NT2/D1 (cell line): Measurements from ENCODE around the gene ITCH.
"Not testable (repeated sequence)": the region's sequence is repeated elsewhere in the genome, so short reads cannot be mapped to it uniquely, and the experiment has no call there.

Experiments
- DNase-seq: peaks from one replicate; pipeline ENCODE4 v3.0.0-alpha.2; 2011; ENCODE audit warnings: low read depth, low spot score
- H3K27me3 ChIP-seq: 2 replicates; pipeline ENCODE4 v1.6.0; 2011; ENCODE audit warnings: mild to moderate bottlenecking; ENCODE audit not compliant: insufficient read length, insufficient read depth
- H3K36me3 ChIP-seq: 2 replicates; pipeline ENCODE4 v1.6.1; 2011; ENCODE audit warnings: mild to moderate bottlenecking, low read length, mixed read lengths; ENCODE audit not compliant: insufficient read depth, insufficient read length
- H3K4me1 ChIP-seq: 2 replicates; pipeline ENCODE4 v1.5.1; 2011; ENCODE audit not compliant: insufficient read depth, insufficient read length
- H3K4me3 ChIP-seq: 2 replicates; pipeline ENCODE4 v1.5.1; 2011; ENCODE audit warnings: low read depth; ENCODE audit not compliant: insufficient read length
- H3K9ac ChIP-seq: 2 replicates; pipeline ENCODE4 v1.6.0; 2011; ENCODE audit warnings: low read depth; ENCODE audit not compliant: insufficient read length
- H3K9me3 ChIP-seq: 2 replicates; pipeline ENCODE4 v1.5.1; 2011; ENCODE audit warnings: mild to moderate bottlenecking, low read length; ENCODE audit not compliant: insufficient read depth
- SUZ12 ChIP-seq: IDR thresholded peaks from 2 replicates; pipeline ENCODE4 v1.6.1; 2011; ENCODE audit not compliant: insufficient read length, insufficient read depth; ENCODE audit errors: extremely low read depth
- YY1 ChIP-seq: IDR thresholded peaks from 2 replicates; pipeline ENCODE4 v1.6.1; 2011; ENCODE audit not compliant: insufficient read length, insufficient read depth
- ZNF274 ChIP-seq: IDR thresholded peaks from 2 replicates; pipeline ENCODE4 v1.6.1; 2011; ENCODE audit warnings: mild to moderate bottlenecking, low read depth, low read length

ITCH gene

GRCh38 chr20:34514897-34515483, 151.9 kb downstream of the ITCH start:
- peak overlapping the region; percentile 91 for H3K9ac ChIP-seq
- no peak for TF ChIP-seq YY1
- TF ChIP-seq SUZ12 = no peak
- TF ChIP-seq ZNF274 = no peak

DNA sequence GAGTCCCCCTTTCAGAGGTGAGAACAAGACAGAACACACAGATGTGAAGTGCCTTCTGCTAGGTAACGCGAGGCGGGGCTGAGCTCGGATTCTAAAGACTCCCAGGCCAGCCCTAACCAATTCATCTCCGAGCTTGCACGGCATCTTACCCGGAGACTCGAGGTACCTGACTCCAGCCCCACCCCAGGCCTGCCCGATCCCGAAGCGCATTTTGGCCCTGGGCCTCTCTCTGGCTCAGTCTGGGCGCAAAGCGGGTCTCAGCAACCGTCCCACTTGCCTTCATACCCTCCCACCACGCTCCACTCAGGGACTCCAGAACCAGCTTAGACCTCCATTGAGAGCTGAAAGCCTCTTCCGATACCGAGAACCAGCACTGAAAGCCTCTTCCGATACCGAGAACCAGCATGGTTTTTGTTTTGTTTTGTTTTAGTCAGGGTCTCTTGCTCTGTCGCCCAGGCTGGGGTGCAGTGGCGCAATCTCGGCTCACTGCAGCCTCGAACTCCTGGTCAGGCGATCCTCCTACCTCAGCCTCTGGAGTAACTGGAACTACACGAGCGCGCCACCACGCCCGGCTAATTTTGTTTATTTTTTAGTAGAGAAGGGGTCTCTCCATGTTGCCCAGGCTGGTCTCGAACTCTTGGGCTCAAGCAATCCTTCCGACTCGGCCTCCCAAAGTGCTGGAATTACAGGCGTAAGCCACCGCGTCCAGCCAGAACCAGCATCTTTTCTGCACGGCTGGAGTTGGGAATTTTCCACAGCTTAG, 152.6 kb downstream of the ITCH start:
- Histone ChIP-seq H3K27me3 (no peaks in the 10 kb centered on the region), H3K4me3 (peak overlapping the region; percentile 70), H3K9ac (peak overlapping the region; percentile 91), H3K4me1 (no peaks in the 10 kb centered on the region), H3K36me3 (peaks cover 34% of the 10 kb centered on the region), H3K9me3 (no peaks in the 10 kb centered on the region)
- DNase-seq = peak; percentile 69
- no peak for TF ChIP-seq YY1
- TF ChIP-seq SUZ12 = no peak
- no peak for TF ChIP-seq ZNF274

More at GRCh38 chr20:34514897-34515483, 151.9 kb downstream of the ITCH start:
- Histone ChIP-seq H3K4me1 (no peaks in the 10 kb centered on the region), H3K27me3 (no peaks in the 10 kb centered on the region), H3K36me3 (peaks cover 41% of the 10 kb centered on the region), H3K4me3 (peak overlapping the region; percentile 70), H3K9me3 (no peaks in the 10 kb centered on the region)
- no peak for DNase-seq

DNA sequence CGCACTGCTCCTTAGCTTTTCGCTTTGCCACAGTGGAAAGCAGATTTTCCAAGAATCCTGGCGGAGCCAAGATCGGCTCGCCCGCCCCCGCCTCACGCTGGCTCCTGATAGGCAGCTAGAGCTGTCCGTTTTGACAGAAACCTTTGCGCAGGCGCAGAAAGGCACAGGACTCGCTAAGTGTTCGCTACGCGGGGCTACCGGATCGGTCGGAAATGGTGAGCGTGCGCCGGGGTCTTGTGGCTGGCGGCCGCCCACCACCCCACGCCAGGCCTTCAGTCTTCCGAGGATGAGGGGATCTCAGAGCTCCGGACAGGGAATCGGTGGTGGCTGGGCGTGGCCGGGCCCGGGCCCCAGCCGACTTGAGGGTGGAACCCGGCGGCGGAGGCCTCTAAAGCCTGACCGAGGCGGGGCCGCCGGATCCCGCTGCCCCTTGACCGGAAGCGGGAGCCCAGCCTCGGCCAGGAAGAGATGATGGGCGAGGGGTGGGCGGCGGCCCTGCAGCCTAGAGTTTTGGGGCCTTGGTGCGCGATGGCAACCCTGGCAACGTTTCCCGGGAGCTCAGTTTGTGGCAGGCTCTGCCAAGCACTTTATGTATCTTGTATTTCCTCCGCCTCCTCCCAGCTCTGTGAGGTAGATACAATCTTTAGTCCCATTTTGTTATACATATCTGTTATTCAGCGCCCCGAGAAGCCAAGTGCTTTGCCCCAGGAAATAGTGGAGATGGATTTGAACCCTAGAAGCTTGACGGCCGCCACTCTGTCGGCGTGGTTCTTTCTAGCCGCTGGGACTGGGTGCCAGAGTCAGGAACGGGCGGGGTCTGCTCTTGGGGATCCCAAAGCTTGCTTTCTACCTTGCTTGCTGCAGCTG, 153.4 kb downstream of the ITCH start, which contains the start of gene DYNLRB1:
TSS of gene DYNLRB1 (plus strand) at position 176 of the 867 bp plus-strand sequence. CDS start at position 213, 37 bp downstream.
- no peaks in the 10 kb centered on the region for H3K4me1 ChIP-seq
- TF ChIP-seq SUZ12 = no peak
- TF ChIP-seq YY1 = no peak
- no peak for TF ChIP-seq ZNF274
- peak within 1 kb of the TSS; percentile 91 for H3K9ac ChIP-seq
- DNase-seq = peak; percentile 96
- no peaks in the 10 kb centered on the region for H3K27me3 ChIP-seq
- peak within 1 kb of the TSS; percentile 70 for H3K4me3 ChIP-seq
- peaks cover 28% of the 10 kb centered on the region for H3K36me3 ChIP-seq
- H3K9me3 ChIP-seq = no peaks in the 10 kb centered on the region

- peaks cover 28% of the 10 kb centered on the region for H3K36me3 ChIP-seq
- no peak for DNase-seq
- H3K4me3 ChIP-seq = peak overlapping the region; percentile 70
- no peaks in the 10 kb centered on the region for H3K9me3 ChIP-seq
- TF ChIP-seq SUZ12 (no peak), ZNF274 (no peak), YY1 (no peak)
- H3K4me1 ChIP-seq = no peaks in the 10 kb centered on the region
- H3K9ac ChIP-seq = peak overlapping the region; percentile 91
- no peaks in the 10 kb centered on the region for H3K27me3 ChIP-seq
These were observed 154.0 kb downstream of the ITCH start for GRCh38 chr20:34517114-34517505.

- not testable (repeated sequence) for H3K4me3 ChIP-seq, H3K27me3 ChIP-seq, DNase-seq, H3K4me1 ChIP-seq, H3K9ac ChIP-seq, H3K9me3 ChIP-seq
- H3K36me3 ChIP-seq = peaks cover 30% of the 10 kb centered on the region
These were observed 155.8 kb downstream of the ITCH start for GRCh38 chr20:34518863-34519262.

DNA sequence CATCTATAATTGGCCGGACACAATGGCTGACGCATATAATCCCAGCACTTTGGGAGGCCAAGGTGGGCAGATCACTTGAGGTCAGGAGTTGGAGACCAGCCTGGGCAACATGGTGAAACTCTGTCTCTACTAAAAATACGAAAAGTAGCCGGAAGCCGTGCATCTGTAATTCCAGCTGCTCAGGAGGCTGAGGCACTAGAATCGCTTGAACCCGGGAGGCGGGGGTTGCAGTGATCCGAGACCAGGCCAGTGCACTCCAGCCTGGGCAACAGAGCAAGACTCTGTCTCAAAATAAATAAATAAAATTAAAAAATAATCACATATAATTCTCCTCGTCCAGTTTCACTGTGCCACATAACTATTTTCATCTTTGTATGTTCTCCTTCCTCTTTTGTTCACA, 156.8 kb downstream of the ITCH start:
- peaks cover 33% of the 10 kb centered on the region for H3K36me3 ChIP-seq
- not testable (repeated sequence) for H3K9me3 ChIP-seq, H3K4me1 ChIP-seq, DNase-seq, H3K4me3 ChIP-seq, H3K27me3 ChIP-seq, H3K9ac ChIP-seq
